PC-9 (cell line): ENCODE measurements around the gene GJC1.

Source experiments
- CTCF ChIP-seq: fragments of 200-600 bp; sonication (generic); conservative IDR thresholded peaks from 2 replicates; pipeline ENCODE4 v1.6.1; 2017; ENCODE audit warnings: mixed run types, antibody characterized with exemption, mild to moderate bottlenecking, moderate library complexity
- EZH2 ChIP-seq: fragments of 200-600 bp; sonication (generic); IDR thresholded peaks from 2 replicates; pipeline ENCODE4 v1.8.0; 2017; ENCODE audit warnings: antibody characterized with exemption, low read depth

DNA sequence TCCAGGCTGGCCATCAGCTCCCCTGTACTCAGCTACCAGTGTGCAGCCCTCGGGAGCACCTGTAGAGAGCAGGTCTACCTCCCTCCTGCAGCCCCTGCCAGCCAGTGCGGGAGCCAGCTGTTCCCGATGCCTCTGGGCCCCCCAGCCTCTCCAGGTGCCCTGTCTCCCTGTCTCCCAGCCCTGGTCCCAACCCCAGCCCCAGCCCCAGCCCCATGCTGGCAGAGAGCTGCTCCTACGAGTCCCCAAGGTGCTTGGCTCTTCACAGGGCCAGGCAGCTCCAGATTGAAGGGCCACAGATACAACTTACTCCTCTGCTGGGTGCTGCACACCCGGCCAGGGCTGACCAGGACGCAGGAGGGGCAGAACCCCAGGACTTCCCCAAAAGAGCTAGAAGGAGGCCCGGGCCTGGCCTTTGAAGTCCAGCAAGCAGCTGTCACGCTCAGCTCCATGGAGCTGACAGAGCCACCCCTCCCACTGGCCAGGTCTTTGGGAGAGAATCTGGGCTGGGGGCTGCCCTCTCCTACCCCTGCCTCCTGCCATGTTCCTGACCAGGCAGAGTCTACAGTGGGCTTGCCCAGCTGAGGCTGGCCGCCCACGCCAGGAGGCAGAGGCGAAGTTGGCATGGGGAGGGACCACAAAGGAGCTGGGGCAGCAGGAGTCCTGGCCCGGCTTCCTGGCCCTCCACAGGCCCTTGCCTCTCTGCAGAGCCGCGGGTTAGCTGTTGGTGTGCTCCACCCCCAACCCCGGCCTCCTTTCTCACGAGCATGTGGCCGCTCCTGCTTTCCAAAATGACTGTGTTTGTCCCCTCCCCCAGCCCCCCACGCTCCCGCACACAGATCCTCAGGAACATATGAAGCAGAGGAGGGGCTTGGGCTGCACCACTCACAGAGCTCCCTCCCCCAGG lies 80.8 kb downstream of the GJC1 start:
- no peak for TF ChIP-seq CTCF
- no peak for TF ChIP-seq EZH2
